Right atrium auricular region (tissue), 2 donors: ENCODE results near the gene UBA1. TPM values are rescaled to one million over a fixed set of nuclear protein-coding genes. Genes with fewer than 3 reads are reported as not detected.
A peak's percentile ranks its signal among the peaks of the same experiment; 100 is the strongest.

Source experiments
- DNase-seq: peaks from one replicate; pipeline ENCODE4 v3.0.0-alpha.2; 2019; ENCODE audit warnings: low spot score
- H3K27ac ChIP-seq, 2 donors: fragments of 200-600 bp; sonication (generic); 1 replicate in 1 of 2; 2 replicates in 1 of 2; pipeline ENCODE4 v1.5.1; 2016 to 2019
- H3K27me3 ChIP-seq, 2 donors: fragments of 200-600 bp; sonication (generic); one replicate each; pipeline versions ENCODE4 v1.5.1 to v1.6.0; 2017 to 2019
- H3K36me3 ChIP-seq: fragments of 200-600 bp; sonication (generic); one replicate; pipeline ENCODE4 v1.5.1; 2016
- H3K4me1 ChIP-seq, 2 donors: fragments of 200-600 bp; sonication (generic); one replicate each; pipeline versions ENCODE4 v1.5.1 to v1.6.0; 2017 to 2019
- H3K4me3 ChIP-seq, 2 donors: fragments of 200-600 bp; sonication (generic); 1 replicate in 1 of 2; 2 replicates in 1 of 2; pipeline ENCODE4 v1.5.1; 2017 to 2019; ENCODE audit warnings: mild to moderate bottlenecking in 1 of 2, moderate library complexity in 1 of 2
- H3K9me3 ChIP-seq, 2 donors: fragments of 200-600 bp; sonication (generic); one replicate each; pipeline ENCODE4 v1.5.1; 2019
- total RNA-seq, 2 donors: library from RNA; depleted of rRNA; stranded (reverse); fragments of >200 nt; gene quantifications; one replicate each; pipeline ENCODE4 v1.1.0, GENCODE V29; 2016
- TF ChIP-seq, protein P1 (sequence below), 2 donors: fragments of 200-600 bp; sonication (generic); IDR thresholded peaks; one replicate each; pipeline ENCODE4 v1.5.1; 2019; ENCODE audit warnings: antibody characterized with exemption in 2 of 2

UBA1 gene
- total RNA-seq, 2 donors from 2014 or later: 102 to 136 TPM

- Histone ChIP-seq H3K4me1 (peaks cover 0 to 8% of the 10 kb centered on the region in 2 donors), H3K27me3 (no peaks in the 10 kb centered on the region), H3K9me3 (no peaks in the 10 kb centered on the region), H3K27ac (no peak overlapping the region), H3K4me3 (no peak overlapping the region), H3K36me3 (peaks cover 96% of the 10 kb centered on the region)
- TF ChIP-seq, protein P1, sequence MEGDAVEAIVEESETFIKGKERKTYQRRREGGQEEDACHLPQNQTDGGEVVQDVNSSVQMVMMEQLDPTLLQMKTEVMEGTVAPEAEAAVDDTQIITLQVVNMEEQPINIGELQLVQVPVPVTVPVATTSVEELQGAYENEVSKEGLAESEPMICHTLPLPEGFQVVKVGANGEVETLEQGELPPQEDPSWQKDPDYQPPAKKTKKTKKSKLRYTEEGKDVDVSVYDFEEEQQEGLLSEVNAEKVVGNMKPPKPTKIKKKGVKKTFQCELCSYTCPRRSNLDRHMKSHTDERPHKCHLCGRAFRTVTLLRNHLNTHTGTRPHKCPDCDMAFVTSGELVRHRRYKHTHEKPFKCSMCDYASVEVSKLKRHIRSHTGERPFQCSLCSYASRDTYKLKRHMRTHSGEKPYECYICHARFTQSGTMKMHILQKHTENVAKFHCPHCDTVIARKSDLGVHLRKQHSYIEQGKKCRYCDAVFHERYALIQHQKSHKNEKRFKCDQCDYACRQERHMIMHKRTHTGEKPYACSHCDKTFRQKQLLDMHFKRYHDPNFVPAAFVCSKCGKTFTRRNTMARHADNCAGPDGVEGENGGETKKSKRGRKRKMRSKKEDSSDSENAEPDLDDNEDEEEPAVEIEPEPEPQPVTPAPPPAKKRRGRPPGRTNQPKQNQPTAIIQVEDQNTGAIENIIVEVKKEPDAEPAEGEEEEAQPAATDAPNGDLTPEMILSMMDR (IDR thresholded peaks at IDR 0.05): no peak
- no peak for DNase-seq
Measured at GRCh38 chrX:47202877-47203276, 9.2 kb downstream of the UBA1 start.

GRCh38 chrX:47204970-47205369 lies 11.3 kb downstream of the UBA1 start:
- Histone ChIP-seq H3K27ac (no peak overlapping the region), H3K36me3 (peaks cover 98% of the 10 kb centered on the region), H3K27me3 (no peaks in the 10 kb centered on the region), H3K4me3 (no peak overlapping the region), H3K9me3 (no peaks in the 10 kb centered on the region), H3K4me1 (peaks cover 0 to 4% of the 10 kb centered on the region in 2 donors)
- no peak for DNase-seq
- TF ChIP-seq, protein P1 (IDR thresholded peaks at IDR 0.05): no peak

DNA sequence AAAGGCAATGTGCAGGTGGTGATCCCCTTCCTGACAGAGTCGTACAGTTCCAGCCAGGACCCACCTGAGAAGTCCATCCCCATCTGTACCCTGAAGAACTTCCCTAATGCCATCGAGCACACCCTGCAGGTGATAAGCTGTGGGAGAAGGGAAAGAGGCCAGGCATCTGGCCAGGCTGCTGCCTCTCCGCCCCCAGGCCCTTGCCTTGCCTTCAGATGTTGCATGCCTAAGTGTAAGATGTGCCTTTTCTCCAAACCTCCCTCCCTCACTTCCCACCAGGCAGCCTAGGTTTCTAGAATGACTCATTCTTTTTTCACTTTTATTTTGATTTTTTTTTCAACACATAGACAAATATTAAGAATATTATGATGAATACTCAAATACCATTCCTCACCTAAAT lies 12.7 kb downstream of the UBA1 start:
- H3K9me3 ChIP-seq: no peaks in the 10 kb centered on the region
- TF ChIP-seq, protein P1 (IDR thresholded peaks at IDR 0.05): no peak
- DNase-seq: no peak
- H3K4me1 ChIP-seq: no peaks in the 10 kb centered on the region
- no peak overlapping the region for H3K4me3 ChIP-seq
- H3K36me3 ChIP-seq: peaks cover 98% of the 10 kb centered on the region
- no peaks in the 10 kb centered on the region for H3K27me3 ChIP-seq
- H3K27ac ChIP-seq: no peak overlapping the region

- no peaks in the 10 kb centered on the region for H3K4me1 ChIP-seq
- no peaks in the 10 kb centered on the region for H3K9me3 ChIP-seq
- no peak overlapping the region for H3K4me3 ChIP-seq
- DNase-seq: no peak
- peaks cover 98% of the 10 kb centered on the region for H3K36me3 ChIP-seq
- H3K27me3 ChIP-seq: no peaks in the 10 kb centered on the region
- TF ChIP-seq, protein P1 (IDR thresholded peaks at IDR 0.05): no peak
- H3K27ac ChIP-seq: peak overlapping the region in 1 of 2 donors; percentile 74
Measured at GRCh38 chrX:47208108-47208507, 14.5 kb downstream of the UBA1 start.

DNA sequence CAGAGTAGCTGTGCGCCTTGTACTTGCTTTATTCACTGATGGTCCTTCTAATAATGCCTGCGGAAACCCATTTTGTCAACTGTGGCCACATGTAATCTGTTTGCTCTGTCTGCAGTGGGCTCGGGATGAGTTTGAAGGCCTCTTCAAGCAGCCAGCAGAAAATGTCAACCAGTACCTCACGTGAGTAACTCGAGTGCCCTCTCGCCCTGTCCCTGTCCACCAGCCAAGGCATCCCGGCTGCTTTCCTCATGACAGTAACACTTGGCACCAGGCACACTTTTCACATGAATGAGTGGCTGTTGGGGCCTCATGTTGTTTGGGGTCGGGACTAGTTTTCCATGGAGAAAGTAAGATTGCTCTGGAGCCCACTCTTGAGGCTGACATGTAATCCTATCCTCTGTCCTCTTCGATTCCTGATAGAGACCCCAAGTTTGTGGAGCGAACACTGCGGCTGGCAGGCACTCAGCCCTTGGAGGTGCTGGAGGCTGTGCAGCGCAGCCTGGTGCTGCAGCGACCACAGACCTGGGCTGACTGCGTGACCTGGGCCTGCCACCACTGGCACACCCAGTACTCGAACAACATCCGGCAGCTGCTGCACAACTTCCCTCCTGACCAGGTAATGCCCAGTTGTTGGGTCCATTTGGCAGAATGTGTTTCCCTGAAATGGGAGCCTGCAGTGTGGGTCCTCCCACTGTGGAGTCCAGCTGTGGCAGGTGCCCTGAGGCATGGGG lies 16.0 kb downstream of the UBA1 start:
- peak overlapping the region; percentile 74 to 78 for H3K27ac ChIP-seq
- H3K4me1 ChIP-seq: no peaks in the 10 kb centered on the region
- H3K9me3 ChIP-seq: no peaks in the 10 kb centered on the region
- TF ChIP-seq, protein P1 (IDR thresholded peaks at IDR 0.05): no peak
- peaks cover 98% of the 10 kb centered on the region for H3K36me3 ChIP-seq
- DNase-seq: no peak
- no peaks in the 10 kb centered on the region for H3K27me3 ChIP-seq
- H3K4me3 ChIP-seq: no peak overlapping the region
